K562 (cell line): ENCODE measurements around the gene MACROD2. TPM values are rescaled to one million over a fixed set of nuclear protein-coding genes. Genes with fewer than 3 reads are reported as not detected.

Source experiments
- ATAC-seq: fragments of 200-7000 bp; cut with Tn5 transposase; 3 replicates; pipeline ENCODE4 v1.9.1; 2020; ENCODE audit warnings: moderate library complexity
- BruUV-seq: library from RNA; stranded (reverse); fragments of 400-500 nt; replicated peaks from 2 replicates; lab custom pipeline; 2021; lab: Mats Ljungman, UMichigan
- CTCF ChIA-PET: fragments of 300-600 bp; formaldehyde crosslinking; extraction: SDS; loops from one replicate; lab custom pipeline; 2021; ENCODE audit warnings: low intra/inter-chr PET ratio; lab: Yijun Ruan, JAX
- POLR2A ChIA-PET: fragments of 300-600, 350-650 bp; sonication (Branson Sonifier 250); formaldehyde crosslinking; extraction: SDS; loops from one replicate; lab custom pipeline; 2021; ENCODE audit warnings: antibody characterized with exemption, inconsistent platforms; lab: Yijun Ruan, JAX
- DNase-seq, 4 experiments: peaks; one replicate each; pipeline versions ENCODE4 v3.0.0 to v3.0.0-alpha.2; 2011 to 2018; ENCODE audit warnings: low spot score in 3 of 4, mixed read lengths in 3 of 4; ENCODE audit errors: extremely low read depth in 1 of 4
- FAIRE-seq: peaks from 2 replicates; lab custom pipeline; 2011; peaks lifted over from hg19 to GRCh38; lab: Jason Lieb, UNC
- H2AFZ ChIP-seq: 2 replicates; pipeline ENCODE4 v1.6.0; 2011; ENCODE audit warnings: low read depth, low read length, control low read depth, inconsistent platforms
- H3K27ac ChIP-seq: fragments of 200-600 bp; 3 replicates; pipeline ENCODE4 v1.8.0; 2011; ENCODE audit warnings: low read depth, mild to moderate bottlenecking, control low read depth, inconsistent platforms, low read length, moderate library complexity, mixed read lengths; ENCODE audit errors: extremely low read depth
- H3K27me3 ChIP-seq, 2 experiments: fragments of 300-600 bp in 1 of 2; 2 replicates in 1 of 2; 3 replicates in 1 of 2; pipeline versions ENCODE4 v1.6.0 to v1.8.0; 2011; ENCODE audit warnings: inconsistent platforms in 2 of 2, low read length in 2 of 2, mild to moderate bottlenecking in 1 of 2, mixed read lengths in 1 of 2, moderate library complexity in 1 of 2; ENCODE audit not compliant: control insufficient read depth in 2 of 2, insufficient read depth in 2 of 2
- H3K36me3 ChIP-seq: fragments of 300-600 bp; 3 replicates; pipeline ENCODE4 v1.8.0; 2011; ENCODE audit warnings: mild to moderate bottlenecking, low read length, inconsistent platforms; ENCODE audit not compliant: control insufficient read depth, insufficient read depth
- H3K4me1 ChIP-seq, 2 experiments: fragments of 200-600 bp in 1 of 2; replicated peaks in 1 of 2; 2 replicates in 1 of 2; 3 replicates in 1 of 2; pipeline versions ENCODE4 v1.5.1 to v1.8.0; 2011; ENCODE audit warnings: inconsistent platforms in 2 of 2, low read length in 2 of 2, mild to moderate bottlenecking in 1 of 2, mixed read lengths in 1 of 2, moderate library complexity in 1 of 2; ENCODE audit not compliant: control insufficient read depth in 2 of 2, insufficient read depth in 2 of 2
- H3K4me2 ChIP-seq: 2 replicates; pipeline ENCODE4 v1.6.1; 2011; ENCODE audit warnings: low read length, control low read depth, inconsistent platforms, mixed read lengths; ENCODE audit not compliant: insufficient read depth
- H3K4me3 ChIP-seq: fragments of 200-600 bp; sonication (generic), shearing (Covaris generic); 2 replicates; pipeline ENCODE4 v1.5.1; 2016; ENCODE audit warnings: control low read depth, inconsistent platforms
- H3K79me2 ChIP-seq: fragments of 200-600 bp; 3 replicates; pipeline ENCODE4 v1.8.0; 2011; ENCODE audit warnings: low read length, inconsistent platforms; ENCODE audit not compliant: control insufficient read depth, insufficient read depth
- H3K9ac ChIP-seq, 2 experiments: 2 replicates each; pipeline versions ENCODE4 v1.6.0 to v1.6.1; 2011; ENCODE audit warnings: low read depth in 2 of 2, low read length in 2 of 2, control low read depth in 1 of 2, inconsistent platforms in 1 of 2, mild to moderate bottlenecking in 1 of 2, mixed read lengths in 1 of 2; ENCODE audit not compliant: insufficient read depth in 1 of 2
- H3K9me1 ChIP-seq: one replicate; pipeline ENCODE4 v1.6.0; 2011; ENCODE audit warnings: inconsistent platforms, mild to moderate bottlenecking, low read length, moderate library complexity; ENCODE audit not compliant: control insufficient read depth, insufficient read depth
- H3K9me3 ChIP-seq: replicated peaks from 2 replicates; pipeline ENCODE4 v1.5.1; 2011; ENCODE audit warnings: low read depth, low read length, inconsistent platforms; ENCODE audit not compliant: control insufficient read depth, insufficient read depth
- H4K20me1 ChIP-seq: replicated peaks from 2 replicates; pipeline ENCODE4 v1.6.1; 2011; ENCODE audit warnings: low read length, inconsistent platforms, mixed read lengths; ENCODE audit not compliant: control insufficient read depth, insufficient read depth
- CREB3 ChIP-seq: fragments of 450-650 bp; conservative IDR thresholded peaks from 2 replicates; pipeline ENCODE4 v1.6.1; 2016; ENCODE audit warnings: missing genetic modification characterization, low read depth, mild to moderate bottlenecking, missing compliant biosample characterization, moderate library complexity
- GABPA ChIP-seq: fragments of 200-800 bp; sonication (Bioruptor generic); conservative IDR thresholded peaks from 2 replicates; pipeline ENCODE4 v1.6.1; 2016; ENCODE audit warnings: low read depth, missing genetic modification characterization, missing compliant biosample characterization
- HDAC8 ChIP-seq: fragments of 450-650 bp; IDR thresholded peaks from 2 replicates; pipeline ENCODE4 v1.6.1; 2016; ENCODE audit warnings: mild to moderate bottlenecking, missing genetic modification characterization, moderate library complexity, missing compliant biosample characterization
- HEY1 ChIP-seq: fragments of 250-450 bp; sonication (Bioruptor Pico); IDR thresholded peaks from 2 replicates; pipeline ENCODE4 v1.5.0; 2020; ENCODE audit warnings: mild to moderate bottlenecking, moderate library complexity, borderline replicate concordance
- IRF2 ChIP-seq: sonication (generic); formaldehyde crosslinking; IDR thresholded peaks from 2 replicates; pipeline ENCODE4 v1.8.1; 2022; ENCODE audit warnings: mild to moderate bottlenecking, missing genetic modification reagents
- KLF1 ChIP-seq: fragments of 450-650 bp; IDR thresholded peaks from 2 replicates; pipeline ENCODE4 v1.6.1; 2016; ENCODE audit warnings: missing genetic modification characterization, missing compliant biosample characterization
- LCOR ChIP-seq: sonication (generic); formaldehyde crosslinking; IDR thresholded peaks from 2 replicates; pipeline ENCODE4 v1.8.0; 2022; ENCODE audit warnings: mild to moderate bottlenecking, missing genetic modification reagents
- MECOM ChIP-seq: fragments of 250-450 bp; sonication (Bioruptor Pico); IDR thresholded peaks from 2 replicates; pipeline ENCODE4 v1.8.0; 2022; ENCODE audit warnings: inconsistent platforms
- NR4A1 ChIP-seq, 2 experiments: fragments of 250-450 bp in 1 of 2; fragments of 450-650 bp in 1 of 2; sonication (Bioruptor Pico) in 1 of 2; IDR thresholded peaks; 2 replicates each; pipeline versions ENCODE4 v1.4.0 to v1.6.1; 2016 to 2020; ENCODE audit warnings: mild to moderate bottlenecking in 2 of 2, missing compliant biosample characterization in 1 of 2, missing genetic modification characterization in 1 of 2, moderate library complexity in 1 of 2
- PHB2 ChIP-seq: fragments of 450-650 bp; IDR thresholded peaks from 2 replicates; pipeline ENCODE4 v1.6.1; 2017; ENCODE audit warnings: low read depth
- POU5F1 ChIP-seq: fragments of 150-350 bp; IDR thresholded peaks from 2 replicates; pipeline ENCODE4 v1.6.1; 2014; ENCODE audit warnings: borderline replicate concordance, low read length, low read depth, mild to moderate bottlenecking; ENCODE audit not compliant: partially characterized antibody
- RBBP5 ChIP-seq: fragments of 200-600 bp; sonication (generic); IDR thresholded peaks from 2 replicates; pipeline ENCODE4 v1.6.1; 2012; ENCODE audit warnings: borderline replicate concordance, mild to moderate bottlenecking, low read length, control low read depth, inconsistent platforms; ENCODE audit not compliant: insufficient read depth, poor library complexity, severe bottlenecking
- SMARCC2 ChIP-seq: fragments of 450-650 bp; IDR thresholded peaks from 2 replicates; pipeline ENCODE4 v1.6.1; 2017; ENCODE audit warnings: antibody characterized with exemption, moderate library complexity, mild to moderate bottlenecking, low read depth
- TAF9B ChIP-seq: fragments of 450-650 bp; IDR thresholded peaks from 2 replicates; pipeline ENCODE4 v1.6.1; 2018; ENCODE audit warnings: mild to moderate bottlenecking; ENCODE audit not compliant: partially characterized antibody
- TRIM24 ChIP-seq, 2 experiments: fragments of 450-650 bp; IDR thresholded peaks; 2 replicates each; pipeline ENCODE4 v1.6.1; 2016
- ZNF146 ChIP-seq: IDR thresholded peaks from one replicate; pipeline ENCODE4 v1.6.1; 2018; ENCODE audit warnings: missing compliant biosample characterization; ENCODE audit not compliant: unreplicated experiment
- WGBS: fragments of 100-300 bp; shearing (Covaris generic); methylation state at CpG from one replicate; pipeline ENCODE4 v1.1.6; 2016; ENCODE audit warnings: low coverage, mixed read lengths; ENCODE audit not compliant: insufficient coverage; ENCODE audit errors: missing lambda C conversion rate; 5-methylcytosine and 5-hydroxymethylcytosine counted together
- in situ Hi-C: fragments of 300-500 bp; cut with MboI; formaldehyde crosslinking; loops from 4 replicates; pipeline ENCODE4 v1.15.0; 2018; ENCODE audit warnings: inconsistent platforms, mixed read lengths
- intact Hi-C: fragments of 100-400 bp; cut with micrococcal nuclease; formaldehyde crosslinking; loops from 2 replicates; pipeline ENCODE4 v1.14.2; 2022
- polyA plus RNA-seq, 8 experiments: library from polyadenylated mRNA; depleted of rRNA in 4 of 8; stranded (reverse) in 5 of 8; unstranded in 3 of 8; fragments of >200 nt; fragmentation: Nextera tagmentation in 2 of 8; fragmentation: Illumina TruSeq in 1 of 8; extraction: Ambion mirVana in 2 of 8; extraction: Trizol in 1 of 8; gene quantifications; 2 replicates each; pipeline versions ENCODE4 v1.2.1 to v1.2.3, GENCODE V29; 2011 to 2014; ENCODE audit warnings: inconsistent platforms in 1 of 8, missing spikeins in 1 of 8
- total RNA-seq, 7 experiments: library from RNA; depleted of rRNA in 6 of 7; stranded (reverse); fragments of >200 nt in 6 of 7; fragmentation: Illumina TruSeq in 2 of 7; extraction: Trizol in 2 of 7; gene quantifications; 2 replicates each; pipeline versions ENCODE4 v1.2.1 to v1.2.3, GENCODE V29; 2011 to 2021; ENCODE audit warnings: low replicate concordance in 1 of 7

Gene MACROD2
- total and polyA plus RNA-seq, 9 of the 15 experiments (the other 6 are each of a cell fraction or from before 2014, with no cell fraction given): not detected

GRCh38 chr20:15760001-15760621, 1764.8 kb downstream of the MACROD2 start:
- intact Hi-C loops: no loop called here
- TF ChIP-seq HDAC8 (tag): no peak
- no peak for TF ChIP-seq KLF1 (tag)
- no peak for TF ChIP-seq ZNF146 (CRISPR knock-in tag)
- in situ Hi-C loops: no loop called here
- DNase-seq: no peak
- no peak for ATAC-seq
- no TSS peak for BruUV-seq
- Histone ChIP-seq H3K79me2 (no peaks in the 10 kb centered on the region), H3K4me2 (no peak overlapping the region), H3K36me3 (no peaks in the 10 kb centered on the region), H3K27ac (no peak overlapping the region), H3K4me1 (no peaks in the 10 kb centered on the region), H2AFZ (no peak overlapping the region), H4K20me1 (no peaks in the 10 kb centered on the region), H3K9ac (no peak overlapping the region), H3K9me3 (no peaks in the 10 kb centered on the region), H3K27me3 (no peaks in the 10 kb centered on the region), H3K9me1 (no peaks in the 10 kb centered on the region), H3K4me3 (no peak overlapping the region)
- FAIRE-seq: no peak
- ChIA-PET POLR2A (interaction anchor here (0.6 kb wide), 1 partner anchor 1048 kb away, joined by 3 read pairs; no protein-coding TSS in a partner anchor), CTCF (no interaction called here)
- whole genome bisulfite sequencing: 3% methylated on average over 10 of the region's 11 CpGs

- H3K27me3 ChIP-seq: no peaks in the 10 kb centered on the region
- H3K9me1 ChIP-seq: no peaks in the 10 kb centered on the region
- DNase-seq (no peak), ATAC-seq (no peak), FAIRE-seq (no peak)
- H3K9ac ChIP-seq: no peak overlapping the region
- ChIA-PET POLR2A (no interaction called here), CTCF (no interaction called here)
- in situ Hi-C loops: no loop called here
- no peak overlapping the region for H3K27ac ChIP-seq
- H2AFZ ChIP-seq: no peak overlapping the region
- H3K4me2 ChIP-seq: no peak overlapping the region
- intact Hi-C loops: no loop called here
- no peak overlapping the region for H3K4me3 ChIP-seq
- H3K79me2 ChIP-seq: no peaks in the 10 kb centered on the region
- no TSS peak for BruUV-seq
- H4K20me1 ChIP-seq: no peaks in the 10 kb centered on the region
- no peaks in the 10 kb centered on the region for H3K9me3 ChIP-seq
- H3K36me3 ChIP-seq: no peaks in the 10 kb centered on the region
- no peaks in the 10 kb centered on the region for H3K4me1 ChIP-seq
- TF ChIP-seq TRIM24 (IDR thresholded peaks at IDR 0.05): no peak
- no peak for TF ChIP-seq HEY1 (CRISPR knock-in tag)
- TF ChIP-seq NR4A1 (CRISPR knock-in tag; IDR thresholded peaks at IDR 0.05): no peak
- TF ChIP-seq NR4A1 (tag; IDR thresholded peaks at IDR 0.05): no peak
- TF ChIP-seq IRF2 (CRISPR knock-in tag): no peak
- no peak for TF ChIP-seq POU5F1
- no peak for TF ChIP-seq GABPA
- TF ChIP-seq MECOM (CRISPR knock-in tag): no peak
- no peak for TF ChIP-seq PHB2
- TF ChIP-seq RBBP5: no peak
- TF ChIP-seq CREB3 (tag): no peak
- no peak for TF ChIP-seq LCOR
- no peak for TF ChIP-seq TAF9B
- no peak for TF ChIP-seq SMARCC2
Observed at GRCh38 chr20:15763366-15763765, 1768.0 kb downstream of the MACROD2 start.
